T47D (cell line): ENCODE results near the gene ARMC6.
"Not testable (repeated sequence)": the region's sequence is repeated elsewhere in the genome, so short reads cannot be mapped to it uniquely, and the experiment has no call there.

Source experiments
- DNase-seq, 2 experiments: peaks; one replicate each; pipeline versions ENCODE4 v3.0.0 to v3.0.0-alpha.2; 2011 to 2012; ENCODE audit warnings: low read depth in 1 of 2, low spot score in 1 of 2
- JUND ChIP-seq: IDR thresholded peaks from 2 replicates; pipeline ENCODE4 v1.6.1; 2012; ENCODE audit warnings: low read depth
- in situ Hi-C: cut with HindIII; loops from 2 replicates; pipeline ENCODE4 v1.10.0; 2016; ENCODE audit warnings: low sequenced_read_pairs, low pct_unique_long_range_greater_than_20kb

ARMC6 gene

GRCh38 chr19:19098703-19099632, 65.6 kb downstream of the ARMC6 start:
- no peak for TF ChIP-seq JUND
- in situ Hi-C loops = no loop called here
- no peak for DNase-seq

- TF ChIP-seq JUND = no peak
- DNase-seq = no peak
- in situ Hi-C loops = no loop called here
These were observed 68.1 kb downstream of the ARMC6 start for GRCh38 chr19:19101540-19101939.

- in situ Hi-C loops, DNase-seq: not testable (repeated sequence)
These were observed 69.2 kb downstream of the ARMC6 start for GRCh38 chr19:19102566-19102965.

GRCh38 chr19:19103167-19103566, 69.8 kb downstream of the ARMC6 start:
- no peak for DNase-seq
- in situ Hi-C loops = no loop called here
- no peak for TF ChIP-seq JUND

GRCh38 chr19:19105365-19106055, 72.1 kb downstream of the ARMC6 start:
- in situ Hi-C loops = no loop called here
- no peak for TF ChIP-seq JUND
- DNase-seq = no peak

- no peak for TF ChIP-seq JUND
- in situ Hi-C loops = no loop called here
- no peak for DNase-seq
These were observed 72.7 kb downstream of the ARMC6 start for GRCh38 chr19:19106056-19106551.

GRCh38 chr19:19106938-19107337, 73.5 kb downstream of the ARMC6 start:
- DNase-seq, in situ Hi-C loops: not testable (repeated sequence)

GRCh38 chr19:19107654-19108053, 74.3 kb downstream of the ARMC6 start:
- in situ Hi-C loops = no loop called here
- no peak for TF ChIP-seq JUND
- no peak for DNase-seq
